OCI-LY1 (cell line): ENCODE measurements around the gene NLRP1.

Experiments
- EZH2 ChIP-seq: fragments of 200-600 bp; sonication (generic), shearing (Covaris generic); IDR thresholded peaks from 2 replicates; pipeline ENCODE4 v1.8.0; 2017; ENCODE audit warnings: borderline replicate concordance, mixed run types, mild to moderate bottlenecking, antibody characterized with exemption, low read length, moderate library complexity, mixed read lengths
- TF ChIP-seq, protein P1 (sequence below): fragments of 200-600 bp; sonication (generic), shearing (Covaris generic); IDR thresholded peaks from 2 replicates; pipeline ENCODE4 v1.5.1; 2017; ENCODE audit warnings: mild to moderate bottlenecking, antibody characterized with exemption, low read length, moderate library complexity, mixed read lengths

DNA sequence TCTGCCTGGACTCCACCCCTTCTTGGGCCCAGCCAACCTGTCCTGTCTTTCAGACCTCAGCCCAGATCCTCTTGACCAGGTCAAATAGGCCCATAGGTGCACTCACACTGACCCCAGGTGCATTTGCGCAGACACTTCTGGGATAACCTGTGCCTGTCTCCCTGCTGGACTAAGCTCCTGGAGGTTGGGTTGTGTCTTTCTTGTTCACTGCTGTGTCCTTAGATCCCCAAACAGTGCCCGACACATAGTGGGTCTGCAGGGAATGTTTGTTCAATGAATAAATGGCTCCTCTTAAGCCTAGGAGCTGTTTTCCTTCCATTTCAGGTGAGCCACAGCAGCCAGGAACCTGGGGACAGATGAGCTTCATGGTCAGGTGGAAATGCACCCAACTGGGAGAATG lies 48.9 kb downstream of the NLRP1 start:
- TF ChIP-seq, protein P1, sequence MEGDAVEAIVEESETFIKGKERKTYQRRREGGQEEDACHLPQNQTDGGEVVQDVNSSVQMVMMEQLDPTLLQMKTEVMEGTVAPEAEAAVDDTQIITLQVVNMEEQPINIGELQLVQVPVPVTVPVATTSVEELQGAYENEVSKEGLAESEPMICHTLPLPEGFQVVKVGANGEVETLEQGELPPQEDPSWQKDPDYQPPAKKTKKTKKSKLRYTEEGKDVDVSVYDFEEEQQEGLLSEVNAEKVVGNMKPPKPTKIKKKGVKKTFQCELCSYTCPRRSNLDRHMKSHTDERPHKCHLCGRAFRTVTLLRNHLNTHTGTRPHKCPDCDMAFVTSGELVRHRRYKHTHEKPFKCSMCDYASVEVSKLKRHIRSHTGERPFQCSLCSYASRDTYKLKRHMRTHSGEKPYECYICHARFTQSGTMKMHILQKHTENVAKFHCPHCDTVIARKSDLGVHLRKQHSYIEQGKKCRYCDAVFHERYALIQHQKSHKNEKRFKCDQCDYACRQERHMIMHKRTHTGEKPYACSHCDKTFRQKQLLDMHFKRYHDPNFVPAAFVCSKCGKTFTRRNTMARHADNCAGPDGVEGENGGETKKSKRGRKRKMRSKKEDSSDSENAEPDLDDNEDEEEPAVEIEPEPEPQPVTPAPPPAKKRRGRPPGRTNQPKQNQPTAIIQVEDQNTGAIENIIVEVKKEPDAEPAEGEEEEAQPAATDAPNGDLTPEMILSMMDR = no peak
- TF ChIP-seq EZH2 = no peak
